AML-193 (cell line): ENCODE measurements around the gene RAE1.

Source experiments
- DNase-seq, 2 experiments: peaks; one replicate each; lab custom pipeline; 2025; lab: John Stamatoyannopoulos, UW

Gene RAE1

GRCh38 chr20:57400231-57400701, 49.2 kb downstream of the RAE1 start:
- no peak for DNase-seq

GRCh38 chr20:57400821-57401564, 49.9 kb downstream of the RAE1 start:
- DNase-seq, result no peak

- DNase-seq, result no peak
Observed at GRCh38 chr20:57401565-57401918, 50.5 kb downstream of the RAE1 start.

- no peak for DNase-seq
Observed at GRCh38 chr20:57402206-57403125, 51.4 kb downstream of the RAE1 start.

- no peak for DNase-seq
Observed at GRCh38 chr20:57403216-57403615, 52.2 kb downstream of the RAE1 start.

GRCh38 chr20:57404006-57404405, 53.0 kb downstream of the RAE1 start:
- DNase-seq, result no peak

- no peak for DNase-seq
Observed at GRCh38 chr20:57404419-57405072, 53.5 kb downstream of the RAE1 start.

GRCh38 chr20:57405236-57406016, 54.4 kb downstream of the RAE1 start:
- DNase-seq, result no peak

- DNase-seq, result no peak
Observed at GRCh38 chr20:57407541-57407956, 56.5 kb downstream of the RAE1 start.

GRCh38 chr20:57408131-57408530, 57.1 kb downstream of the RAE1 start:
- no peak for DNase-seq

GRCh38 chr20:57408536-57409233, 57.6 kb downstream of the RAE1 start:
- no peak for DNase-seq

- no peak for DNase-seq
Observed at GRCh38 chr20:57409316-57409671, 58.2 kb downstream of the RAE1 start.

- no peak for DNase-seq
Observed at GRCh38 chr20:57409672-57410397, 58.8 kb downstream of the RAE1 start.

- no peak for DNase-seq
Observed at GRCh38 chr20:57410398-57410920, 59.4 kb downstream of the RAE1 start.

- DNase-seq, result no peak
Observed at GRCh38 chr20:57410924-57411323, 59.9 kb downstream of the RAE1 start.

- no peak for DNase-seq
Observed at GRCh38 chr20:57411406-57412283, 60.6 kb downstream of the RAE1 start.

GRCh38 chr20:57412347-57413029, 61.4 kb downstream of the RAE1 start:
- DNase-seq, result no peak

- DNase-seq, result no peak
Observed at GRCh38 chr20:57413986-57414385, 62.9 kb downstream of the RAE1 start.
